PC-3 (cell line): Measurements from ENCODE around the gene CHID1. TPM values are rescaled to one million over a fixed set of nuclear protein-coding genes. Genes with fewer than 3 reads are reported as not detected.

Experiments
- ATAC-seq: fragments of 200-7000 bp; cut with Tn5 transposase; 2 replicates; pipeline ENCODE4 v1.9.1; 2020; ENCODE audit warnings: mild to moderate bottlenecking, moderate library complexity
- BruUV-seq: library from RNA; stranded (reverse); fragments of 400-500 nt; replicated peaks from 2 replicates; lab custom pipeline; 2021; lab: Mats Ljungman, UMichigan
- CTCF ChIA-PET: fragments of 300-600 bp; sonication (Branson Sonifier 250); formaldehyde crosslinking; loops from one replicate; lab custom pipeline; 2022; ENCODE audit warnings: antibody characterized with exemption; lab: Charles Lee
- POLR2A ChIA-PET: fragments of 300-600 bp; sonication (Branson Sonifier 250); formaldehyde crosslinking; loops from one replicate; lab custom pipeline; 2022; ENCODE audit warnings: antibody characterized with exemption; ENCODE audit not compliant: unreplicated experiment; lab: Charles Lee
- DNase-seq: peaks from one replicate; pipeline ENCODE4 v3.0.0-alpha.2; 2015
- H2AFZ ChIP-seq: fragments of 300-600 bp; sonication (generic); 2 replicates; pipeline ENCODE4 v1.6.0; 2016; ENCODE audit warnings: antibody characterized with exemption, low read length
- H3F3A ChIP-seq: fragments of 300-600 bp; sonication (generic); one replicate; pipeline ENCODE4 v1.6.0; 2017; ENCODE audit warnings: antibody characterized with exemption, low read length, control low read depth, mild to moderate bottlenecking; ENCODE audit not compliant: unreplicated experiment
- H3K27ac ChIP-seq: fragments of 300-600 bp; sonication (generic); 2 replicates; pipeline ENCODE4 v1.5.1; 2016; ENCODE audit warnings: mild to moderate bottlenecking, low read length
- H3K27me3 ChIP-seq: fragments of 300-600 bp; sonication (generic); 2 replicates; pipeline ENCODE4 v1.6.1; 2016; ENCODE audit warnings: low read length, mixed read lengths
- H3K36me3 ChIP-seq: fragments of 300-600 bp; sonication (generic); 2 replicates; pipeline ENCODE4 v1.6.1; 2016; ENCODE audit warnings: low read depth, mixed run types, low read length, mixed read lengths
- H3K4me1 ChIP-seq: fragments of 300-600 bp; sonication (generic); 2 replicates; pipeline ENCODE4 v1.5.1; 2016; ENCODE audit warnings: low read length; ENCODE audit not compliant: insufficient read depth
- H3K4me2 ChIP-seq: fragments of 300-600 bp; sonication (generic); 2 replicates; pipeline ENCODE4 v1.6.0; 2016; ENCODE audit warnings: low read length
- H3K4me3 ChIP-seq: fragments of 300-600 bp; sonication (generic); 2 replicates; pipeline ENCODE4 v1.5.1; 2016; ENCODE audit warnings: mild to moderate bottlenecking, low read length, mixed read lengths
- H3K79me2 ChIP-seq: fragments of 300-600 bp; sonication (generic); 2 replicates; pipeline ENCODE4 v1.6.1; 2017; ENCODE audit warnings: low read length, mixed read lengths
- H3K9ac ChIP-seq: fragments of 300-600 bp; sonication (generic); 2 replicates; pipeline ENCODE4 v1.6.0; 2016; ENCODE audit warnings: mild to moderate bottlenecking, low read length
- H3K9me2 ChIP-seq: fragments of 300-600 bp; sonication (generic); replicated peaks from 2 replicates; pipeline ENCODE4 v1.6.1; 2016; ENCODE audit warnings: mixed run types, low read length, mixed read lengths
- H3K9me3 ChIP-seq: fragments of 300-600 bp; sonication (generic); 2 replicates; pipeline ENCODE4 v1.6.1; 2016; ENCODE audit warnings: low read length, mixed read lengths
- H4K20me1 ChIP-seq: fragments of 300-600 bp; sonication (generic); 2 replicates; pipeline ENCODE4 v1.6.1; 2016; ENCODE audit warnings: low read length, mixed read lengths
- CTCF ChIP-seq: fragments of 300-600 bp; sonication (generic); conservative IDR thresholded peaks from 2 replicates; pipeline ENCODE4 v1.5.1; 2017; ENCODE audit warnings: antibody characterized with exemption, low read depth, mild to moderate bottlenecking, low read length
- EZH2 ChIP-seq: fragments of 300-600 bp; sonication (generic); IDR thresholded peaks from one replicate; pipeline ENCODE4 v1.6.1; 2017; ENCODE audit warnings: antibody characterized with exemption, mild to moderate bottlenecking, low read length; ENCODE audit not compliant: unreplicated experiment
- EZH2phosphoT487 ChIP-seq: fragments of 300-600 bp; sonication (generic); IDR thresholded peaks from 2 replicates; pipeline ENCODE4 v1.6.1; 2018; ENCODE audit warnings: mild to moderate bottlenecking, antibody characterized with exemption, low read length, borderline replicate concordance
- intact Hi-C: fragments of 100-400 bp; cut with micrococcal nuclease; formaldehyde crosslinking; loops from 2 replicates; pipeline ENCODE4 v1.9.0; 2023
- total RNA-seq: library from RNA; depleted of rRNA; stranded (reverse); fragments of >200 nt; gene quantifications from 2 replicates; pipeline ENCODE4 v1.2.3, GENCODE V29; 2014

CHID1 gene
- total RNA-seq, 1 experiment from 2014 or later, result 70.2 TPM

- no peak overlapping the region for H2AFZ ChIP-seq
These were observed 11.9 kb downstream of the CHID1 start for GRCh38 chr11:898540-899190.

GRCh38 chr11:898143-898511, 12.5 kb downstream of the CHID1 start:
- Histone ChIP-seq H3K4me1 (no peaks in the 10 kb centered on the region), H3K9me2 (no peaks in the 10 kb centered on the region), H3K9ac (no peak overlapping the region), H3K27me3 (no peaks in the 10 kb centered on the region), H3K4me3 (no peak overlapping the region), H3K9me3 (no peaks in the 10 kb centered on the region), H4K20me1 (no peaks in the 10 kb centered on the region), H2AFZ (no peak overlapping the region), H3K36me3 (peaks cover 16% of the 10 kb centered on the region; the same call in 1 of the 2 replicates), H3K79me2 (no peaks in the 10 kb centered on the region), H3F3A (no peaks in the 10 kb centered on the region), H3K4me2 (no peak overlapping the region), H3K27ac (no peak overlapping the region)
- CTCF ChIA-PET, result interaction anchor here (0.6 kb wide), 1 partner anchor 19 kb away, joined by 6 read pairs; no protein-coding TSS in a partner anchor
- DNase-seq (peak; percentile 22), ATAC-seq (peak; percentile 54; the same call in 1 of the 2 replicates)
- BruUV-seq, result no TSS peak
- POLR2A ChIA-PET, result interaction anchor here (0.7 kb wide), 1 partner anchor 157 kb away, joined by 3 read pairs; no protein-coding TSS in a partner anchor
- no peak for TF ChIP-seq EZH2
- TF ChIP-seq EZH2phosphoT487, result no peak
- TF ChIP-seq CTCF, result peak; percentile 41
- intact Hi-C loops, result no loop called here

More at GRCh38 chr11:898540-899190, 11.9 kb downstream of the CHID1 start:
- Histone ChIP-seq H3K79me2 (no peaks in the 10 kb centered on the region), H3K4me1 (no peaks in the 10 kb centered on the region), H3K4me3 (no peak overlapping the region), H3K27ac (no peak overlapping the region), H3F3A (no peaks in the 10 kb centered on the region), H3K9me2 (no peaks in the 10 kb centered on the region), H3K9ac (no peak overlapping the region), H3K4me2 (no peak overlapping the region), H3K36me3 (peaks cover 16% of the 10 kb centered on the region; the same call in 1 of the 2 replicates), H3K27me3 (no peaks in the 10 kb centered on the region), H4K20me1 (no peaks in the 10 kb centered on the region), H3K9me3 (no peaks in the 10 kb centered on the region)
- no TSS peak for BruUV-seq
- ATAC-seq (peak; percentile 68), DNase-seq (no peak)
- TF ChIP-seq CTCF, result no peak
- TF ChIP-seq EZH2, result no peak
- no peak for TF ChIP-seq EZH2phosphoT487
- intact Hi-C loops, result no loop called here
- POLR2A ChIA-PET, result no interaction called here
- CTCF ChIA-PET, result interaction anchor here (0.6 kb wide), 1 partner anchor 19 kb away, joined by 6 read pairs; no protein-coding TSS in a partner anchor
